GM21390 (cell line): ENCODE data around the gene TBC1D2B.

Source experiments
- ATAC-seq: cut with Tn5 transposase; IDR thresholded peaks from one replicate; pipeline ENCODE4 v1.9.1; 2021; ENCODE audit not compliant: unreplicated experiment

Gene TBC1D2B

DNA sequence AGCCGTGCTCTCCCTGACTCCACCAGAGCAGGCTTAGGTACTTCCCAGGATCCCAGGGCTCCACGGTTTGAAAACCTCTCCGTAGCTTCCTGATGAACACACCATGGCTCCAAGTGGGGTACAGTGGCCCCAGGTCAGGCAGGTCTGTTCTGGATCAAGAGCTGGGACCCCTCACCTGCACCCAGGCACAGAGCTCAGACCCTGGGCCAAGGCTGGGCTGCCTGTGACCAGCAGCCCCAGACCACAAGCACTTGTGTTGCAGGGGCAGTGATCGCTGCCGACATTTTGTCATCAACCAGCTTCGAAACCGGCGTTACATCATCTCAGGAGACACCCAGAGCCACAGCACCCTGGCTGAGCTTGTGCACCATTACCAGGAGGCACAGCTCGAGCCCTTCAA is 20.2 kb upstream of the TBC1D2B start:
- ATAC-seq, result no peak

- no peak for ATAC-seq
Measured at GRCh38 chr15:78093242-78094020, 15.9 kb upstream of the TBC1D2B start.

- no peak for ATAC-seq
Measured at GRCh38 chr15:78092261-78093041, 14.9 kb upstream of the TBC1D2B start, which contains the start of gene SH2D7. Gene SH2D7 (plus strand): TSS chr15:78092561. CDS start chr15:78092585, 24 bp downstream.

DNA sequence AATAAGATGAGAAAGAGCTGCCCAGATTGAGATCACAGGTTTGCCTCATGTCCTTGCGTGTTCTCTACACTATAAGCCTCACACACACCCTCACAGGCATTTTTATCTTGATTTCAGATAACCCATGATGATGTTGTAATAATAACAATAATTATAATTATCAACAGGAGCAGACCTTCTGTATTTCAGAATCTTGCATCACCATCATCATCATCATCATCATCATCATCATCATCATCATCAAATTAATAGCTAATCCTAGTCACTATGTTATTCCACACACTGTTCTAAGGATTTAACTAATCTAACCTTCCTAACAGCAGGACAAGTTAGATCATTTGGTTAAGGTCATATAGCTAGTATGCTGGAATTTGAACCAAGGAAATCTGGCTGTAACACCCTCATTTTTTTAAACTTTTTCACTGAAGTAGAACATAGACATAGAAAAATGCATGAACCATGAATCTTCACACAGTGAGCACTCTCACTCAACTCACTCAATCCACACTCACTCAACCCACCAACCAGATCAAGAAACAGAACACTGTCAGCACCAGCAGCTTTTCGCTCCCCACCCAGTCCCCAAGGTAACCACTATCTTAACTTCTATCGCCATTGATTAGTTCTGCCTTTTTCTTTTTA is 13.0 kb upstream of the TBC1D2B start:
- no peak for ATAC-seq

- no peak for ATAC-seq
Measured at GRCh38 chr15:78088773-78089080, 11.2 kb upstream of the TBC1D2B start.

GRCh38 chr15:78087951-78088772 is 10.7 kb upstream of the TBC1D2B start:
- ATAC-seq, result peak; percentile 61

DNA sequence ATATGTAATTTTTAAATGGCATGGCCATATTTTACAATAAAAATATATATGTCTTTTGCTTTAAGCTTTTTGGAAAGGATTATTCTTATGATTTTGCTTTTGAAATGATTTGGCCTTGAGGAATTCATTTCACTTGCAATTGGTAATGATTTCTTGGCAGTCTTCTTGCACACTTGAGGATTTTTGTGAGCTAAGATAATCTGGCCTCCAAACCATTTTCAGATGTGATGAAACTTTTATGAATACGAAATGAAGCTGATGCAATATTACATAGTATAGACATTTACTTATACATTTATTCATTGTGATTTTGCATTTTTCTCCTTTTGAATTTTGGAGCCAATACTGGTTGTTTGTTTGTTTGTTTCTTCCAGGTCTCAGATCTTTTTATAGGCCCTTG is 8.4 kb upstream of the TBC1D2B start:
- ATAC-seq, result no peak

DNA sequence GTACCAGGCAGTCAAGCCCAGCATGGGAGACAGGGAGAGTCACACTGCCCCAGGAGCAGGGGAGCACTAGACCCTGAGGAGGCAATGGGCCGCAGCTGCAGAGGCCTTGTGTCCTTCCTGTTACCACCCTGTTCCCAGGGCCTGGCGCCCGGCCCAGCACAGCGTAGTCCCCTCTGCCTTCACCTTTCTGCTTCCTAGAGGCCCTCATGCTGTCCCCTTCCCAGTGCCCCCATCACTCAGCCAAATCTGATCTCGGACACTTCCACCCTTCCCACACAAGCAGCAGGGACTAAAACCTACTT is 6.9 kb upstream of the TBC1D2B start:
- ATAC-seq, result no peak

DNA sequence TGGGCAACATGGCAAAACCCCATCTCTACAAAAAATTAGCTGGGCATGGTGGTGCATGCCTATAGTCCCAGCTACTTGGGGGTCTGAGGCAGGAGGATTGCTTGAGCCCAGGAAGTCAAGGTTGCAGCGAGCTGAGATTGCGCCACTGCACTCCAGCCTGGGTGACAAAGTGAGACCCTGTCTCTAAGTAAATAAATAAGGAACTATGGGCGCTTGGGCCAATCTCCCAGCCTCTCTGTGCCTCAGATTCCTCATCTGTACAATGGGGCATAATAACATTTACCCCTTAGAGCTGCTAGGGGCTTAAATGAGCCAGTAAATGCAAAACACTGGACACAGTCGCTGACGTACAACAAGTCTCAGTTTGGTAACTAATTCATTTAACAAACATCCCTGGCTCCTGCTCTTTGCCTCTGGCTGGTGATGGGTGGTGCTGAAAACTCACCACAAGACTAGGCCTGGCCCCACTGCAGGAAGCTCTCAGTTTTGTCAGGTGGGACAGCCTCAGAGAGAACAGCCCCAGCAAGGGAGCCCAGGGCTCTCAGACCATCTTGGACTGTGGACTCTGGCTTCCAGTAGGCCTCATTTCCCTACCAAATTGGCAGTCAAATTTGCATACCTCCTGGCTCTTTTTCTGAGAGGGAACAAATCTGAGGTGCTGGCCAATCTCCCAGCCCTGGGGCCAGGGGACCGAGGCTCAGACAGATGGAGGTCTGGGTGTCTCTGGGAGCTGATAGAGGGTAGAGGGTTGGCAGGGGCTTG is 6.4 kb upstream of the TBC1D2B start:
- ATAC-seq, result no peak

GRCh38 chr15:78083186-78083585 is 5.7 kb upstream of the TBC1D2B start:
- ATAC-seq, result no peak

DNA sequence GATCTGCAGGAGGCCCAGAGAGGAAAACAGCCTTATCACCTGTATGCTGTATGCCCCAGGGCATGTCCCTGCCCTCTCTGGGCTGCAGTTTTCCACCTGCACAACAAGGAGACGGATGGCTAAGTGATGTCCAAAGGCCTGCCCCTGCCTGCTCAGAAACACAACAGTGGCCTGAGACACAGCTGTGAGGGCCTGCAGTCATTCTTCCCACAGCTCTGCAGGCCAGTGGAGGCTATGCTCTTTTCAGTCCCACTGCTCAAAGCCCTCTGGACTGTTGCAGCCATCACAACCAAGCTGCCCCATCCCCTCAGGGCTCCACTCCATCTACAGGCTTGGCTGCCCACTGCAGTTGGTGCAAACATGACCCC is 5.2 kb upstream of the TBC1D2B start:
- no peak for ATAC-seq

- no peak for ATAC-seq
Measured at GRCh38 chr15:78082106-78082742, 4.7 kb upstream of the TBC1D2B start.

GRCh38 chr15:78080088-78080460 is 2.6 kb upstream of the TBC1D2B start:
- no peak for ATAC-seq

DNA sequence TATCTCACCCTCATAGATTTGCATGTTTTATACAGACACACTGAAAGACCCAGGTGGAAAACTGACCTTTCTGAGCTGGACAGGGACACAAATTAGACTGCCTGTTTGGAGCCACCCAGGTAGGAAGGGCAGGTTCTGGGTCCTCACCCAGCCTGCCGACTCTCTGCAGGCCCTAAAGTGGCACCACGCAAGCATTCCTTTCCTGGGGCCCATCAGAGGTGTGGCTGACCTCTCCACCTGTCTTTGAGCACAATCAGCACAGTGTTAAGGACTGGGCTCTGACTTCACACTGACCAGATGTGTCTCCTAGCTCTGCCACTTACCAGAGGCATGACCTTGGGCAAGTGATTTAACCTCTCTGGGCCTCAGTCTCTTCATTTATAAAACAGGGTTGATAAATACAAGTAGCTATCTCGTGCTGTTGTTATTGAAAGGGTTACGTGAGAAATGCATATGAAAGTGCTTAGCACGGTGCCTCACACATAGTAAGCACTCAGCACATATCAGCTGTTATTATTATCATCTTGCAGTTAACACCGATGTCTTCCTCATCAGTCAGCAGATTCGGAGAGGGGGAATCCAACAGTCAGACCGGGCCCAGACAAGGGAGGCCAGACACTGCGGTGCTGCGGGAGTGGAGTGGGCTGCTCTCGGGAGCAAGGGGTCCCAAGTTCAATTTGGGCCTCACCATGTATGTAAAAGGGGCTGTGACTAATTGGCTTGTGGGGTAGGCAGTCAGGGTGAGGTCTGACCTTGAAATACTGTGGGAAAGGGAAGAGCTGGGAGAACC is 2.0 kb upstream of the TBC1D2B start:
- ATAC-seq, result no peak

DNA sequence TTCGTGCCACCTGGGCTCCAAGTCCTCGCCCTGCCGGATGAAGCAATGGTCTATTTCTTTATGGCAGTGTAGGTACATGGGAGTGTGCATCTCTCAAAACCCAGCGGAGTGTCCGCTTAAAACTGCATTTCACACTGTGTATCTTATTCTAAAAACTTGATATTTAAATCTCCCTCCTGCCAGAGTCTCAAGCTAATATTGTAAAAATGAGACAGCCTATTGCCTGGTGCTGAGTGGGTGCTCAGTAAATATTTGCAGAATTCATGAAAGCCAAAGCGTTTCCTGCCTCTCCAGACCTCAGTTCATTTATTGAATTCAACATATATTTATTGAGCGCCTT is 330 bp upstream of the TBC1D2B start:
- ATAC-seq, result no peak

DNA sequence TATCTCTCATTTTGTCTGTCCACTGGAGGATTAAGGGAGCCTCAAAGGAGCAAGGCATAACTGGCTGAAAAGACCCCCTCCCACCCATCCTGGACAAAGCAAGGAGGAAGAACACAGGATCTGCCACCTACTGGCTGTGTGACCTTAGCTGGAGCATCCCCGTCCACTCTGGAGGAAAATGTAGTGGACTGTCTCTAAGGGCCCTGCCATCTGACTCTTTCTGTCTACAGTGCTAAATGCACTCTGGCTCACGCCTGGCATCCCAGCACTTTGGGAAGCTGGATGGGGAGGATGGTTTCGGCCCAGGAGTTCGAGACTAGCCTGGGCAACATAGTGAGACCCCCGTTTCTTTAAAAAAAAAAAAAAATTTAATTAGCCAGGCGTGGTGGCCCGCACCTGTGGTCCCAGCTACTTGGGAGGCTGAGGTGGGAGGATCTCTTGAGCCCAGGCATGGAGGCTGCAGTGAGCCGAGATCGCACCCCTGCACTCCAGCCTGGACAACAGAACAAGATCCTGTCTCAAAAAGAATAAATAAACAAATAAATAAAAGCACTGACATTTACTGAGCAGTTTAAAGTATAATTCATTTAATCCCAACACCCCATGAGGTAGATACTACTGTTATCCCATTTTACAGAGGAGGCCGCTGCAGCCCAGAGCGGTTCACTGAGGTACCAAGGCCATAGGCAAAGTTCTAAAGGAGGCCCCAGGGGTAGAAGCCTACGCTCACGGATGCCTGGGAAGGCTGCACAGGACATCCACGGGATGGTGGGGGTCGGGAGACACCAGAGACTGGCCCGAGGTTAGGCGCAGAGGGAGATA is 1.1 kb downstream of the TBC1D2B start:
- ATAC-seq, result no peak

GRCh38 chr15:78075490-78076230 is 1.9 kb downstream of the TBC1D2B start:
- ATAC-seq, result no peak
